Uterus (tissue), 4 donors: ENCODE results near the gene MAN2A1. TPM values are rescaled to one million over a fixed set of nuclear protein-coding genes. Genes with fewer than 3 reads are reported as not detected.

Source experiments
- DNase-seq, 2 donors: peaks; one replicate each; pipeline ENCODE4 v3.0.0-alpha.2; 2019 to 2020
- H3K27ac ChIP-seq, 2 donors: fragments of 200-600 bp; sonication (generic); 1 replicate in 1 of 2; 2 replicates in 1 of 2; pipeline ENCODE4 v1.5.1; 2016 to 2018
- H3K27me3 ChIP-seq, 2 donors: fragments of 200-600 bp; sonication (generic); one replicate each; pipeline ENCODE4 v1.5.1; 2018 to 2019; ENCODE audit warnings: control low read depth in 1 of 2
- H3K36me3 ChIP-seq, 2 donors: fragments of 200-600 bp; sonication (generic); one replicate each; pipeline ENCODE4 v1.5.1; 2019; ENCODE audit warnings: control low read depth in 1 of 2
- H3K4me1 ChIP-seq, 2 donors: fragments of 200-600 bp; sonication (generic); one replicate each; pipeline ENCODE4 v1.5.1; 2018 to 2019; ENCODE audit warnings: control low read depth in 1 of 2
- H3K4me3 ChIP-seq, 2 donors: fragments of 200-600 bp; sonication (generic); 1 replicate in 1 of 2; 2 replicates in 1 of 2; pipeline ENCODE4 v1.5.1; 2018 to 2019; ENCODE audit warnings: mild to moderate bottlenecking in 1 of 2
- H3K9me3 ChIP-seq, 2 donors: fragments of 200-600 bp; sonication (generic); one replicate each; pipeline ENCODE4 v1.5.1; 2019; ENCODE audit warnings: control low read depth in 1 of 2
- POLR2A ChIP-seq, 2 donors: fragments of 450-650 bp; IDR thresholded peaks; one replicate each; pipeline ENCODE4 v1.6.1; 2016; ENCODE audit warnings: antibody characterized with exemption in 2 of 2, mild to moderate bottlenecking in 1 of 2, moderate library complexity in 1 of 2
- intact Hi-C: fragments of 100-400 bp; cut with DNase I; formaldehyde crosslinking; loops from one replicate; pipeline ENCODE4 v1.15.1; 2023; ENCODE audit warnings: low total_unique reads
- total RNA-seq, 4 donors: library from RNA; depleted of rRNA in 3 of 4; stranded (reverse); fragments of >200 nt in 3 of 4; gene quantifications; one replicate each; pipeline versions ENCODE4 v1.1.0 to v1.2.4, GENCODE V29; 2014 to 2023
- TF ChIP-seq, protein P1 (sequence below), 4 experiments: fragments of 200-600 bp in 2 of 4; fragments of 450-650 bp in 2 of 4; sonication (generic) in 2 of 4; IDR thresholded peaks; one replicate each; pipeline ENCODE4 v1.5.1; 2016 to 2019; ENCODE audit warnings: antibody characterized with exemption in 4 of 4, mild to moderate bottlenecking in 2 of 4, moderate library complexity in 1 of 4
- donor health status: DM: yes; HTN: yes; CAD: no.

MAN2A1 gene
- total RNA-seq, 4 donors from 2014 or later, result 22.8 to 109 (median 40.6) TPM

DNA sequence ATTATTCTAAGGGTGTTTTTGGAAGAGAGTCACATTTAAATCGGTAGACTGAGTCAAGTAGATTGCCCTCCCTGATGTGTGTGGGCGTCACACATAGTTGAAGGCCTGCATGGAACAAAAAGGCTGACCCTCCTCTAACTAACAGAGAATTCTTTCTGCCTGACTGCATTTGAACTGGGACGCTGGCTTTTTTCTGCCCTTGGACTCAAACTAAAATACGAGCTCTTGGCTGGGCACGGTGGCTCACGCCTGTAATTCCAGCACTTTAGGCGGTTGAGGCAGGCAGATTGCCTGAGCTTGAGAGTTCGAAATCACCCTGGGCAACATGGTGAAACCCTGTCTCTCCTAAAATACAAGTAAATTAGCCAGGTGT lies 209.4 kb downstream of the MAN2A1 start:
- Histone ChIP-seq H3K27me3 (no peaks in the 10 kb centered on the region), H3K4me3 (no peak overlapping the region), H3K36me3 (no peaks in the 10 kb centered on the region), H3K9me3 (no peaks in the 10 kb centered on the region), H3K4me1 (no peaks in the 10 kb centered on the region), H3K27ac (no peak overlapping the region)
- TF ChIP-seq, protein P1, sequence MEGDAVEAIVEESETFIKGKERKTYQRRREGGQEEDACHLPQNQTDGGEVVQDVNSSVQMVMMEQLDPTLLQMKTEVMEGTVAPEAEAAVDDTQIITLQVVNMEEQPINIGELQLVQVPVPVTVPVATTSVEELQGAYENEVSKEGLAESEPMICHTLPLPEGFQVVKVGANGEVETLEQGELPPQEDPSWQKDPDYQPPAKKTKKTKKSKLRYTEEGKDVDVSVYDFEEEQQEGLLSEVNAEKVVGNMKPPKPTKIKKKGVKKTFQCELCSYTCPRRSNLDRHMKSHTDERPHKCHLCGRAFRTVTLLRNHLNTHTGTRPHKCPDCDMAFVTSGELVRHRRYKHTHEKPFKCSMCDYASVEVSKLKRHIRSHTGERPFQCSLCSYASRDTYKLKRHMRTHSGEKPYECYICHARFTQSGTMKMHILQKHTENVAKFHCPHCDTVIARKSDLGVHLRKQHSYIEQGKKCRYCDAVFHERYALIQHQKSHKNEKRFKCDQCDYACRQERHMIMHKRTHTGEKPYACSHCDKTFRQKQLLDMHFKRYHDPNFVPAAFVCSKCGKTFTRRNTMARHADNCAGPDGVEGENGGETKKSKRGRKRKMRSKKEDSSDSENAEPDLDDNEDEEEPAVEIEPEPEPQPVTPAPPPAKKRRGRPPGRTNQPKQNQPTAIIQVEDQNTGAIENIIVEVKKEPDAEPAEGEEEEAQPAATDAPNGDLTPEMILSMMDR (IDR thresholded peaks at IDR 0.05), result no peak
- no peak for TF ChIP-seq POLR2A (IDR thresholded peaks at IDR 0.05)
- DNase-seq, result no peak
- intact Hi-C loops, result no loop called here

GRCh38 chr5:109900461-109900860 lies 210.7 kb downstream of the MAN2A1 start:
- H3K36me3 ChIP-seq, result no peaks in the 10 kb centered on the region
- no peaks in the 10 kb centered on the region for H3K9me3 ChIP-seq
- TF ChIP-seq, protein P1 (IDR thresholded peaks at IDR 0.05), result no peak
- H3K4me1 ChIP-seq, result no peaks in the 10 kb centered on the region
- H3K27ac ChIP-seq, result no peak overlapping the region
- intact Hi-C loops, result no loop called here
- H3K27me3 ChIP-seq, result no peaks in the 10 kb centered on the region
- H3K4me3 ChIP-seq, result no peak overlapping the region
- no peak for DNase-seq

DNA sequence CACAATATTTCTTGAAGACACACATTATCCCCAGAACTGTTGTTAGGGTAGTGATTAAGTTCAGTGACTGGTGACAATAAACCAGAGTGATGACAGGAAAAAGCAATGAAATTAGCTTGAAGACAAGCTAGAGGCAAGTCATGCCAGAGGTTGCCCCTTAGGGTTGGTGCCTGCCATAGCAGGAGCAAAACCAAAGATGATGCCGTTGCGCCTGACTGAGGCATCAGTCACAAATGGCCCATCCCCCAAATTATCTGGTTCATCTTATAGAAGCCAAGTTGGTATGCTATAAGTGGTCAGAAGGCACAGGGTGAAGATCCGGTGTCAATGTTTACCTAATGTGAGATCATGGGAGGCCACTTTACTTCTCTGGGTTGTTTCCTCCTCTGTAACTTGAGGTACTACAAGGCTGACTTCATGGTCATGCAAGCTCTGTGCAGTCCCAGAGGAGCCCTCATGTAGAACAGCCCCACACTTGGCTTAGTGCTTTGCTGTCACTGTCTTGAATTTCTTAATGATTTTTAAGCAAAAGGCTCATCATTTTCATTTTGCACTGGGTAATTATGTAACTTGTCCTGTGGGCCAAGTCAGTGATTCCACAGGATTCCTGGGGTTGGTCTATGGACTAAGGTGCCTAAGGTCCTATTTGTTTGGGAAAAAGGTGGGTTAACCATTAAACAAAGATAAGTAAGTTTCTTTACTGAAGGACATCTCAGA lies 211.3 kb downstream of the MAN2A1 start:
- intact Hi-C loops, result no loop called here
- no peak for DNase-seq
- no peaks in the 10 kb centered on the region for H3K36me3 ChIP-seq
- no peak overlapping the region for H3K4me3 ChIP-seq
- H3K27ac ChIP-seq, result no peak overlapping the region
- H3K4me1 ChIP-seq, result no peaks in the 10 kb centered on the region
- H3K9me3 ChIP-seq, result no peaks in the 10 kb centered on the region
- H3K27me3 ChIP-seq, result no peaks in the 10 kb centered on the region
- TF ChIP-seq, protein P1 (IDR thresholded peaks at IDR 0.05), result no peak
- no peak for TF ChIP-seq POLR2A (IDR thresholded peaks at IDR 0.05)

GRCh38 chr5:109901628-109901981 lies 211.9 kb downstream of the MAN2A1 start:
- no peak for DNase-seq
- Histone ChIP-seq H3K4me3 (no peak overlapping the region), H3K4me1 (no peaks in the 10 kb centered on the region), H3K9me3 (no peaks in the 10 kb centered on the region), H3K27ac (no peak overlapping the region), H3K36me3 (no peaks in the 10 kb centered on the region), H3K27me3 (no peaks in the 10 kb centered on the region)
- no peak for TF ChIP-seq POLR2A (IDR thresholded peaks at IDR 0.05)
- TF ChIP-seq, protein P1 (IDR thresholded peaks at IDR 0.05), result no peak
- intact Hi-C loops, result no loop called here

DNA sequence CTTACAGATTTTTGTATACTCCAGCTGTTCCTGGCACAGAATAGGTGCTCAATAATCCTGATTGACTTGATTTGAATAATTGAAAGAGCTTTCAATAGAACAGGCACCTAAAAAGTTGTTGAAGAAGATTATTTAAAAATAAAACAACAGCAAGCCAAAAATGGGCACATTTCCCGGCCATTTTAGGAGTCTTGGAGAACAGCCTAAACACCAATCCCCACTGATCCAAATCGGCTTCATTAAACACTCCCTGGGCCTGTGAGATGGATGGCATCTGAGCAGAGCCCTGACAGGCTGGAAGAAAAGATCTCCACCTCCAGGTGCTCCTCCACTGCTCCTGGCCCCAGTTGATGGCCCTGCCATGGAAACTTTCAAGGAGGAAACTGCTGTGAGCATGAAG lies 213.3 kb downstream of the MAN2A1 start:
- no peaks in the 10 kb centered on the region for H3K36me3 ChIP-seq
- no peak overlapping the region for H3K4me3 ChIP-seq
- no peaks in the 10 kb centered on the region for H3K27me3 ChIP-seq
- no peaks in the 10 kb centered on the region for H3K9me3 ChIP-seq
- H3K27ac ChIP-seq, result no peak overlapping the region
- TF ChIP-seq, protein P1 (IDR thresholded peaks at IDR 0.05), result no peak
- DNase-seq, result no peak
- intact Hi-C loops, result no loop called here
- H3K4me1 ChIP-seq, result no peaks in the 10 kb centered on the region
